PC-9 (cell line): ENCODE measurements around the gene TRMU.

Source experiments
- CTCF ChIP-seq: fragments of 200-600 bp; sonication (generic); conservative IDR thresholded peaks from 2 replicates; pipeline ENCODE4 v1.6.1; 2017; ENCODE audit warnings: mixed run types, antibody characterized with exemption, mild to moderate bottlenecking, moderate library complexity
- EZH2 ChIP-seq: fragments of 200-600 bp; sonication (generic); IDR thresholded peaks from 2 replicates; pipeline ENCODE4 v1.8.0; 2017; ENCODE audit warnings: antibody characterized with exemption, low read depth

GRCh38 chr22:46290121-46290842, 45.2 kb upstream of the TRMU start:
- TF ChIP-seq CTCF = no peak
- TF ChIP-seq EZH2 = no peak
